Peyer's patch (tissue), 4 donors: ENCODE data around the gene VCX3B. TPM values are rescaled to one million over a fixed set of nuclear protein-coding genes. Genes with fewer than 3 reads are reported as not detected.
"Not testable (repeated sequence)": the region's sequence is repeated elsewhere in the genome, so short reads cannot be mapped to it uniquely, and the experiment has no call there.

Experiments used
- DNase-seq, 3 donors: peaks; one replicate each; pipeline ENCODE4 v3.0.0-alpha.2; 2017 to 2019
- H3K27ac ChIP-seq, 4 donors: fragments of 200-600 bp; sonication (generic); one replicate each; pipeline ENCODE4 v1.5.1; 2016 to 2019
- H3K27me3 ChIP-seq, 2 donors: fragments of 200-600 bp; sonication (generic); one replicate each; pipeline ENCODE4 v1.5.1; 2019
- H3K36me3 ChIP-seq, 3 donors: fragments of 200-600 bp; sonication (generic); one replicate each; pipeline ENCODE4 v1.5.1; 2016 to 2019
- H3K4me1 ChIP-seq, 4 donors: fragments of 200-600 bp; sonication (generic); one replicate each; pipeline ENCODE4 v1.5.1; 2016 to 2019
- H3K4me3 ChIP-seq, 4 donors: fragments of 200-600 bp; sonication (generic); 1 replicate in 3 of 4; 2 replicates in 1 of 4; pipeline ENCODE4 v1.5.1; 2016 to 2019; ENCODE audit warnings: mild to moderate bottlenecking in 1 of 4
- H3K9me3 ChIP-seq, 4 donors: fragments of 200-600 bp; sonication (generic); one replicate each; pipeline ENCODE4 v1.5.1; 2016 to 2019; ENCODE audit warnings: mild to moderate bottlenecking in 1 of 4
- CTCF ChIP-seq, 6 experiments: fragments of 450-650 bp in 4 of 6; fragments of 200-600 bp in 2 of 6; sonication (generic) in 1 of 6; IDR thresholded peaks; one replicate each; pipeline ENCODE4 v1.5.1; 2017 to 2019; ENCODE audit warnings: antibody characterized with exemption in 6 of 6, mild to moderate bottlenecking in 3 of 6, moderate library complexity in 1 of 6
- POLR2A ChIP-seq, 2 donors: fragments of 450-650 bp; IDR thresholded peaks; one replicate each; pipeline ENCODE4 v1.5.1; 2017; ENCODE audit warnings: antibody characterized with exemption in 2 of 2, mild to moderate bottlenecking in 2 of 2, moderate library complexity in 2 of 2
- total RNA-seq, 4 donors: library from RNA; depleted of rRNA; stranded (reverse); fragments of >200 nt; gene quantifications; one replicate each; pipeline ENCODE4 v1.1.0, GENCODE V29; 2016

VCX3B gene
- not detected for total RNA-seq

- H3K27ac ChIP-seq, H3K27me3 ChIP-seq, H3K36me3 ChIP-seq, H3K4me1 ChIP-seq, H3K9me3 ChIP-seq, H3K4me3 ChIP-seq, DNase-seq: not testable (repeated sequence)
Observed at GRCh38 chrX:8464530-8464929, at the start of gene VCX3B. TSS of gene VCX3B (plus strand) at chrX:8464830. CDS start at chrX:8465451, 621 bp downstream.

- DNase-seq, result no peak
- Histone ChIP-seq H3K36me3 (no peaks in the 10 kb centered on the region), H3K4me1 (no peaks in the 10 kb centered on the region), H3K9me3 (no peaks in the 10 kb centered on the region), H3K27ac (no peak overlapping the region), H3K27me3 (no peaks in the 10 kb centered on the region), H3K4me3 (no peak overlapping the region)
- no peak for TF ChIP-seq POLR2A (IDR thresholded peaks at IDR 0.05)
- TF ChIP-seq CTCF (IDR thresholded peaks at IDR 0.05), result no peak
Observed at GRCh38 chrX:8418301-8418700, 46.3 kb upstream of the VCX3B start.

DNA sequence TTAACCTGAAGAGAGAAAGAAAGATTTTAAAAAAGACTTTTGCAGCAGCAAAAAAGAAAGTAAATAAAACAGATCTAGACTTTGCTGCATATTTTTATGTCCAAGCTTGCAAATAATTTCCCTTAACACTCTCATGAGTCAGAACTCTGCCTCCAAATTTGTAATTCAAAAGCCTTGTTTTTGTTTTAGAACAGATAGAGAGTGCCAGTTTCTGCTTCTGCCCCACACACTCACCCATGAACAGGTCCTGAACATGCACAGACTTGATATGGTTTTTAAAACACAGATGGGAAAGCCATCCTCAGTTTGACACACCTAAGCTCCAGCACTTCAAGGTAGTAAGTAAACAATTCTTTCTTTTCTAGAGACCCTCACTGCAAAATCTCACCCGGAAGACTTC lies 39.7 kb upstream of the VCX3B start:
- no peak for DNase-seq
- no peak for TF ChIP-seq POLR2A (IDR thresholded peaks at IDR 0.05)
- no peak for TF ChIP-seq CTCF (IDR thresholded peaks at IDR 0.05)

GRCh38 chrX:8429692-8430249 lies 34.9 kb upstream of the VCX3B start:
- Histone ChIP-seq H3K4me3 (no peak overlapping the region), H3K27me3 (no peaks in the 10 kb centered on the region), H3K27ac (no peak overlapping the region), H3K9me3 (no peaks in the 10 kb centered on the region), H3K36me3 (no peaks in the 10 kb centered on the region), H3K4me1 (no peaks in the 10 kb centered on the region)
- TF ChIP-seq CTCF (IDR thresholded peaks at IDR 0.05), result no peak
- TF ChIP-seq POLR2A (IDR thresholded peaks at IDR 0.05), result no peak
- DNase-seq, result no peak

More for the DNA sequence above, 39.7 kb upstream of the VCX3B start:
- Histone ChIP-seq H3K4me3 (no peak overlapping the region), H3K36me3 (no peaks in the 10 kb centered on the region), H3K27ac (no peak overlapping the region), H3K4me1 (no peaks in the 10 kb centered on the region), H3K27me3 (no peaks in the 10 kb centered on the region), H3K9me3 (no peaks in the 10 kb centered on the region)

DNA sequence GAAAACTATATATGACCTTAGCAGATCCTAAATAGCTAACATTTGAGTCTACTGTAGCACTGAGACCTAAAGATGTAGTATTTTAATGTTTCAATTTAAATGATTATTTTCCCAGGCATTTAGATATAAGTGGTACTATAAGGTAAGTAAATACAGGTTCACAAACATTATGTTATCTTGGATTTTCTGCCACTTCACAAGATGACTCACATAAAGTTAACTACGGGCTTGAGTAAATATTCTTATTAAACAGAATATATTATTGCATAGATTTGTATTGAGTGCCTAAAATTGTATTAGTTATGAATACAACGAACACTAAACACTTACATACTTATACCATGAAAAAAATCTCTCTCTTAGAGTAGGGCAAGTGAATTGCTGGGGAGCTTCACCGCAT lies 34.2 kb upstream of the VCX3B start:
- H3K4me1 ChIP-seq, result no peaks in the 10 kb centered on the region
- no peaks in the 10 kb centered on the region for H3K9me3 ChIP-seq
- no peaks in the 10 kb centered on the region for H3K36me3 ChIP-seq
- H3K27ac ChIP-seq, result no peak overlapping the region
- DNase-seq, result no peak
- no peaks in the 10 kb centered on the region for H3K27me3 ChIP-seq
- TF ChIP-seq CTCF (IDR thresholded peaks at IDR 0.05) (no peak), POLR2A (IDR thresholded peaks at IDR 0.05) (no peak)
- H3K4me3 ChIP-seq, result no peak overlapping the region

- TF ChIP-seq CTCF (IDR thresholded peaks at IDR 0.05), result no peak
- no peak for TF ChIP-seq POLR2A (IDR thresholded peaks at IDR 0.05)
- DNase-seq, result no peak
- Histone ChIP-seq H3K4me3 (no peak overlapping the region), H3K9me3 (no peaks in the 10 kb centered on the region), H3K27ac (no peak overlapping the region), H3K36me3 (no peaks in the 10 kb centered on the region), H3K4me1 (no peaks in the 10 kb centered on the region), H3K27me3 (no peaks in the 10 kb centered on the region)
Observed at GRCh38 chrX:8432396-8432795, 32.2 kb upstream of the VCX3B start.
